ENCODE data around the gene ZNF407.

The ZNF407 gene

DNA sequence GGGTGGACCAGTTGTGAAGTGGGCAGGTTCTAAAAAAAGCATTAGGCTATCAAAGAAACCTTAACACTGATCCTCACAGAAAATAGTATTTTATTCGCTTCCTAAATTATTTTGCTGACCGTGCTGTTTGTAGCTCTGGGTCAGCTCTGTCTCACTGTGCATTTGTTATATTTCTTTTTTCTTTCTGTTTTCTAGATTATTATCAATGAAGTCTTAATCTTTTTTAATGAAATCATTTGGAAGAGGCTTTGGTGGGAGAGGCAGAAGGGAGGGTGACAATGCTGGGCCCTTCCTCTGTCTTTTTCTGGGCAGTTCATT is 397.7 kb downstream of the ZNF407 start:
- in situ Hi-C loops (cut with MboI; ENCODE audit: low pct_unique_long_range_greater_than_20kb, low sequenced_read_pairs, unreplicated experiment): no loop called here
- TF ChIP-seq, protein P1, sequence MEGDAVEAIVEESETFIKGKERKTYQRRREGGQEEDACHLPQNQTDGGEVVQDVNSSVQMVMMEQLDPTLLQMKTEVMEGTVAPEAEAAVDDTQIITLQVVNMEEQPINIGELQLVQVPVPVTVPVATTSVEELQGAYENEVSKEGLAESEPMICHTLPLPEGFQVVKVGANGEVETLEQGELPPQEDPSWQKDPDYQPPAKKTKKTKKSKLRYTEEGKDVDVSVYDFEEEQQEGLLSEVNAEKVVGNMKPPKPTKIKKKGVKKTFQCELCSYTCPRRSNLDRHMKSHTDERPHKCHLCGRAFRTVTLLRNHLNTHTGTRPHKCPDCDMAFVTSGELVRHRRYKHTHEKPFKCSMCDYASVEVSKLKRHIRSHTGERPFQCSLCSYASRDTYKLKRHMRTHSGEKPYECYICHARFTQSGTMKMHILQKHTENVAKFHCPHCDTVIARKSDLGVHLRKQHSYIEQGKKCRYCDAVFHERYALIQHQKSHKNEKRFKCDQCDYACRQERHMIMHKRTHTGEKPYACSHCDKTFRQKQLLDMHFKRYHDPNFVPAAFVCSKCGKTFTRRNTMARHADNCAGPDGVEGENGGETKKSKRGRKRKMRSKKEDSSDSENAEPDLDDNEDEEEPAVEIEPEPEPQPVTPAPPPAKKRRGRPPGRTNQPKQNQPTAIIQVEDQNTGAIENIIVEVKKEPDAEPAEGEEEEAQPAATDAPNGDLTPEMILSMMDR (IDR thresholded peaks at IDR 0.05; ENCODE audit: extremely low read depth, insufficient read depth, missing control alignments): no peak
- DNase-seq (ENCODE audit: low spot score): no peak

DNA sequence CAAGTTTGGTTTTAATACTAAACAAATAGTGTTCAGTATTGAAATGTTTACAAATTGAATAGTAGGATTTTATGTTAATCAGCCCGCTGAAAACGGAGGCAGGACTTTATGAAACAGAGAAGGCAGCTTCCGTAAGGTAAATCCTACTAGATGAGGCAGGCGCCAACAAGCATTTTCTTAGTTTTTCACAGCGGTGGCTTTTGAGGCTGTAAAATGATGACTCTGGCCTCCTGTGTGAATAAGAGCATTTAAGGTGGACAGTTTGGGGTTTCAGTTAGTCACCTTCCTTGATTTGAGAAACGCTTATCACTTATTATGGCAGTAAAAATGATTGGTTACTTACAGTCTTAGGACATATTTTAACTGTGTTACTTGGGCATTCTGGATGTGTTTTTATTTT is 398.4 kb downstream of the ZNF407 start:
- DNase-seq (ENCODE audit: low spot score): no peak
- TF ChIP-seq, protein P1 (IDR thresholded peaks at IDR 0.05; ENCODE audit: extremely low read depth, insufficient read depth, missing control alignments): no peak
- in situ Hi-C loops (cut with MboI; ENCODE audit: low pct_unique_long_range_greater_than_20kb, low sequenced_read_pairs, unreplicated experiment): no loop called here

DNA sequence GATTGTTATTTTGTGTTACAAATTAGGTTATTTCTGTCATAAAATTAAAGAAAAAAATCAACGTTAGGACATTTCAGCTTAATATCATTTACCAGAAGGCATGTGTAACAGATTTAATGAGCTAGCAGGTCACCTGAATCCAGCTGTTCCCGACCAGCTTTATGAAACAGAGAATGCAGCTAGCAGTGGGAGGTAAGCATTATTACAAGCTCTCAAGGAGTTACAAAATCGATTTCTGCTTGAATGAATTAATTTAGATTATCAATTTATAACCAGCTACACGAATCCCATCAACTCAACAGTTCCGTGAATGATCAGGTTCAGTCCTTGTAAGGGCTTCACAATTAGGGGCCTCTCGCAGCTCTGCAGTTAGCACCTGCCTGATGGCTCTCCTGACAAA is 399.3 kb downstream of the ZNF407 start:
- no peak for DNase-seq (ENCODE audit: low spot score)

DNA sequence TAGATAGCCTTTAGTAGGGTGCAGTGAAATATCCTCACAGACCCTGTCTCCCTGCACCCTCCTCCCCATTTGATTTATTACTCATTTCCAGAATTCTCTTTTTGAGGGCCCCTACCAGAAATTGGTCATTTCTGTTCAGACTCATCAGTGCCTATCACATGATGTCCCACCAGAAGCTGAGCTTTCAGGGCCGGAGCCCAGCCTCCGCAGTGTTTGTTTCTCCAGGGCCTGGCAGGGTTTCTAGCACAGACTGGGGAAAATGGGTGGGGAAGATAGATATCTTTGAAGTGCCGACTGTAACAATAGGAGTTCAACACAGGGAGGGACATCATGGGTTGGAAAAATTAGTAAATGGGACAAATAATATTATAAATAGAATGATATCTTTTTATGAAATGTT is 403.2 kb downstream of the ZNF407 start:
- in situ Hi-C loops (cut with MboI; ENCODE audit: low pct_unique_long_range_greater_than_20kb, low sequenced_read_pairs, unreplicated experiment): no loop called here
- DNase-seq (ENCODE audit: low spot score): no peak
- TF ChIP-seq, protein P1 (IDR thresholded peaks at IDR 0.05; ENCODE audit: extremely low read depth, insufficient read depth, missing control alignments): no peak

More for the DNA sequence above, 399.3 kb downstream of the ZNF407 start:
- TF ChIP-seq, protein P1 (IDR thresholded peaks at IDR 0.05; ENCODE audit: extremely low read depth, insufficient read depth, missing control alignments): no peak
- in situ Hi-C loops (cut with MboI; ENCODE audit: low pct_unique_long_range_greater_than_20kb, low sequenced_read_pairs, unreplicated experiment): no loop called here

DNA sequence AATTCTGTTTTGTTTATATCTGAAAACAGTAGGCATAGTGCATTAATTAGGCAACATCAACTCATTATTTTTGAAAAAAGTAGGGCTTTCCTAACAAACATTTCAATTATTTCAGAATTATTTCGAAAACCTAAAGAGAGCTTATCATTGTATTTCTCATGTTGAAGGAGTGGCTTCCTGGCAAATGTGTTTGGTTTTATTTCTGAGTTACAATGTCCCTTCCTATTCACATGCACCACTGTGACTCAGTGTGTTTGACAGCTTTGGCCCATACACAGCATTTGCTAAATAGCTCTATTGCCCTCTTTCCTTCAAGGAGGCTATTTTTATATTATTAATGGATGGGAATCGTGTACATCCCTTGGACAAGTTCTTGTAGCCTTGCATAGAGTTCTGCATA is 405.4 kb downstream of the ZNF407 start:
- TF ChIP-seq, protein P1 (IDR thresholded peaks at IDR 0.05; ENCODE audit: extremely low read depth, insufficient read depth, missing control alignments): no peak
- in situ Hi-C loops (cut with MboI; ENCODE audit: low pct_unique_long_range_greater_than_20kb, low sequenced_read_pairs, unreplicated experiment): no loop called here
- DNase-seq (ENCODE audit: low spot score): no peak

DNA sequence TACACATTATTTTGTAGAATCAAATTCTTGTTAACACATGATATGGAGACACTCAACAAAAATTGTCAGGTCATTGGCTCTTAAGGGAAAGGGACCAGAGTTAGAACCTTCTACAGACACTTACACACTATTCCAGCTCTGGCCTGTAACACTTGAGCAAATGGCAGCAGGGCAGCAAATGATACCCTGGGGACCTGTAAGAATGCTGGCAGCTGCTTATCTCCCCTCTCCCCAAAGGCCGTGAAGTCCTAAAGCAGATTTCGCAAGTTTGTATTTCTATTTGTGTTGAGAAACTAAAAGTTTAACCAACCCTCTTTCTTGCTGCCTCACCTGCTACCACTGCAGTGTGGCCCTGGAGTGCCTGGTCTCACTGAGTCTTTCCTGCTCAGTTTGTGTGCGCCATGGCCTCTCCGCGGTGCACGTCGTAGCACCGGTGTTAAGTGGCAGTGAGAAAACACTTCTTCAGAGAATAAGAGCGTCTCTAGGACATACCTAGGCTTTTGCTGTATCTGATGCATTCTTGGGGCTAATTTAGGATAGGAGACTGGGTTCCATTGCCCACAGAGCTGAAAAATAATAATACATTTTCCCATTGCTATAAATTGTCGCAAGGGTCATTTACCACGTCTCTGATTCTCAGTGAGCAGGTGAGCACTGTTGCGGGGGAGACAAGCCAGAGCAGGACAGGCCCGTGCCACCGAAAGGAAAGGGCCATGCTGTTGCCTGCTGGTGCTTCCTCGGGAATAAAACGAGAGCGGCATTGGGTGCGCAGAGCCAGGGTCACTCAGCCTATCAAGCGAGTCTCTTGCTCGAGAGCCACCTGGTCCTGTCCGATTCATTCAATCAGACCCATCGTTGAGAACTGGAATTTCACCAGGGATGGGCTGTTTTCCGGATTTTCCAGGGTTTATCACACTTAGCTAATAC is 406.4 kb downstream of the ZNF407 start:
- TF ChIP-seq, protein P1 (IDR thresholded peaks at IDR 0.05; ENCODE audit: extremely low read depth, insufficient read depth, missing control alignments): no peak
- no peak for DNase-seq (ENCODE audit: low spot score)
- in situ Hi-C loops (cut with MboI; ENCODE audit: low pct_unique_long_range_greater_than_20kb, low sequenced_read_pairs, unreplicated experiment): no loop called here
